Natural killer cell (primary cell): ENCODE data around the gene CCDC51. TPM values are rescaled to one million over a fixed set of nuclear protein-coding genes. Genes with fewer than 3 reads are reported as not detected.

Experiments used
- ATAC-seq, 3 donors: fragments of 150-1000 bp in 2 of 3; fragments of 200-7000 bp in 1 of 3; cut with Tn5 transposase; 1 replicate in 1 of 3; 2 replicates in 2 of 3; pipeline ENCODE4 v1.10.0; 2021; ENCODE audit warnings: mild to moderate bottlenecking in 2 of 3, moderate library complexity in 2 of 3
- DNase-seq, 2 donors: peaks; one replicate each; pipeline versions ENCODE4 v3.0.0 to v3.0.0-alpha.2; 2013 to 2021; ENCODE audit warnings: mixed read lengths in 1 of 2
- H3K27ac ChIP-seq: one replicate; pipeline ENCODE4 v1.5.1; 2013; ENCODE audit warnings: mild to moderate bottlenecking, low read length
- H3K27me3 ChIP-seq: one replicate; pipeline ENCODE4 v1.6.1; 2013; ENCODE audit warnings: low read length; ENCODE audit not compliant: control insufficient read depth, insufficient read depth
- H3K36me3 ChIP-seq: one replicate; pipeline ENCODE4 v1.6.1; 2013; ENCODE audit warnings: low read length; ENCODE audit not compliant: control insufficient read depth, insufficient read depth
- H3K4me1 ChIP-seq: one replicate; pipeline ENCODE4 v1.6.1; 2013; ENCODE audit warnings: low read length; ENCODE audit not compliant: control insufficient read depth, insufficient read depth
- H3K4me3 ChIP-seq: one replicate; pipeline ENCODE4 v1.5.1; 2013; ENCODE audit warnings: low read length
- H3K9me3 ChIP-seq: one replicate; pipeline ENCODE4 v1.6.1; 2013; ENCODE audit warnings: low read length; ENCODE audit not compliant: control insufficient read depth, insufficient read depth
- H3K27ac Mint-ChIP-seq, 2 donors: one replicate each; pipeline ENCODE4 v1.8.0; 2022; ENCODE audit warnings: mild to moderate bottlenecking in 2 of 2, mixed read lengths in 2 of 2, moderate library complexity in 1 of 2
- H3K27me3 Mint-ChIP-seq, 2 donors: one replicate each; pipeline ENCODE4 v1.8.0; 2022; ENCODE audit warnings: low read depth in 2 of 2, mixed read lengths in 2 of 2
- H3K36me3 Mint-ChIP-seq: one replicate; pipeline ENCODE4 v1.8.0; 2022; ENCODE audit warnings: mixed read lengths
- H3K4me1 Mint-ChIP-seq, 2 donors: one replicate each; pipeline ENCODE4 v1.8.0; 2022; ENCODE audit warnings: mixed read lengths in 2 of 2
- H3K4me3 Mint-ChIP-seq: one replicate; pipeline ENCODE4 v1.8.0; 2022; ENCODE audit warnings: mild to moderate bottlenecking, moderate library complexity, mixed read lengths
- H3K9me3 Mint-ChIP-seq, 2 donors: one replicate each; pipeline ENCODE4 v1.8.0; 2022; ENCODE audit warnings: mixed read lengths in 2 of 2
- WGBS: methylation state at CpG from one replicate; pipeline ENCODE4 v1.1.7; 2013; ENCODE audit warnings: missing lambda C conversion rate; ENCODE audit not compliant: insufficient coverage; 5-methylcytosine and 5-hydroxymethylcytosine counted together
- intact Hi-C: fragments of 100-400 bp; cut with micrococcal nuclease; formaldehyde crosslinking; loops from one replicate; pipeline ENCODE4 v1.14.2; 2022
- total RNA-seq, 4 donors: library from RNA; stranded (reverse); fragments of 120-200 nt in 1 of 4; gene quantifications; one replicate each; pipeline versions ENCODE4 v1.2.3 to v1.2.4, GENCODE V29; 2013 to 2022
- TF ChIP-seq, protein P1 (sequence below): fragments of 200-600 bp; IDR thresholded peaks from one replicate; pipeline ENCODE4 v1.8.0; 2022; ENCODE audit warnings: antibody characterized with exemption

The CCDC51 gene
- total RNA-seq, 3 donors from 2014 or later (not counting 1 experiment from before 2014, with no cell fraction given) = 4.4 to 8.8 (median 6.8) TPM

- Histone ChIP-seq H3K4me3 (no peak overlapping the region), H3K27me3 (no peaks in the 10 kb centered on the region), H3K9me3 (no peaks in the 10 kb centered on the region), H3K36me3 (peaks cover 36% of the 10 kb centered on the region), H3K27ac (no peak overlapping the region), H3K4me1 (peaks cover 6% of the 10 kb centered on the region)
- Mint-ChIP-seq H3K4me1 (peaks cover 4% of the 10 kb centered on the region in 2 donors), H3K9me3 (no peaks in the 10 kb centered on the region), H3K4me3 (no peak overlapping the region), H3K27ac (no peak overlapping the region), H3K36me3 (no peaks in the 10 kb centered on the region), H3K27me3 (no peaks in the 10 kb centered on the region)
- intact Hi-C loops = no loop called here
- DNase-seq (no peak), ATAC-seq (no peak)
- WGBS = 97% methylated on average over 3 of the region's 3 CpGs
- TF ChIP-seq, protein P1, sequence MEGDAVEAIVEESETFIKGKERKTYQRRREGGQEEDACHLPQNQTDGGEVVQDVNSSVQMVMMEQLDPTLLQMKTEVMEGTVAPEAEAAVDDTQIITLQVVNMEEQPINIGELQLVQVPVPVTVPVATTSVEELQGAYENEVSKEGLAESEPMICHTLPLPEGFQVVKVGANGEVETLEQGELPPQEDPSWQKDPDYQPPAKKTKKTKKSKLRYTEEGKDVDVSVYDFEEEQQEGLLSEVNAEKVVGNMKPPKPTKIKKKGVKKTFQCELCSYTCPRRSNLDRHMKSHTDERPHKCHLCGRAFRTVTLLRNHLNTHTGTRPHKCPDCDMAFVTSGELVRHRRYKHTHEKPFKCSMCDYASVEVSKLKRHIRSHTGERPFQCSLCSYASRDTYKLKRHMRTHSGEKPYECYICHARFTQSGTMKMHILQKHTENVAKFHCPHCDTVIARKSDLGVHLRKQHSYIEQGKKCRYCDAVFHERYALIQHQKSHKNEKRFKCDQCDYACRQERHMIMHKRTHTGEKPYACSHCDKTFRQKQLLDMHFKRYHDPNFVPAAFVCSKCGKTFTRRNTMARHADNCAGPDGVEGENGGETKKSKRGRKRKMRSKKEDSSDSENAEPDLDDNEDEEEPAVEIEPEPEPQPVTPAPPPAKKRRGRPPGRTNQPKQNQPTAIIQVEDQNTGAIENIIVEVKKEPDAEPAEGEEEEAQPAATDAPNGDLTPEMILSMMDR = no peak
Measured at GRCh38 chr3:48460517-48460902, 20.6 kb upstream of the CCDC51 start.

DNA sequence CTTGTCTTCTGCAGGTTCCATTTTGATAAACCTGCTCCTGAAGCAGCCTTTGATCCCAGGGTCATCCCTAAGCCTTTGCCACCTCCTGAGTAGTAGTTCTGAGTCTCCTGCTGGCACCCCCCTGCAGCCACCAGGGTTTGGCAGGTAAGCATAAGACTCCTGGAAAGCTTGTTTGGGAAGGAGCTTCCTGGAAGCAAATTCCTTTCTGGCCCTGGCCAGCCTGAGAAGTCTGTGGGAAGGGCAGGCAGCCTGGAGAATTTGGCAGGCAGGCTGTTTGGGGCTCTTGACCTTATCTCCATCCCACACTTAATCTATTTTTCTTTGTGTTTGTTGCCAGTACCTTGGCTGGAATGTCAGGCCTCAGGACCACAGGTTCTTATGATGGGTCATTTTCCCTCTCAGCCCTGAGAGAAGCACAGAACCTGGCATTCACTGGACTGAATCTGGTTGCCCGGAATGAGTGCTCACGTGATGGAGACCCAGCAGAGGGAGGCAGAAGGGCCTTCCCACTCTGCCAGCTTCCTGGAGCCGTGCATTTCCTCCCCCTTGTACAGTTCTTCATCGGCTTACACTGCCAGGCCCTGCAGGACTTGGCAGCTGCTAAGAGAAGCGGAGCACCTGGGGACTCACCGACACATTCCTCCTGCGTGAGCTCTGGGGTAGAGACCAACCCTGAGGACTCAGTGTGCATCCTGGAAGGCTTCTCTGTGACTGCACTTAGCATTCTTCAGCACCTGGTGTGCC, 20.0 kb upstream of the CCDC51 start:
- no peaks in the 10 kb centered on the region for H3K4me1 Mint-ChIP-seq
- H3K27ac Mint-ChIP-seq = no peak overlapping the region

DNA sequence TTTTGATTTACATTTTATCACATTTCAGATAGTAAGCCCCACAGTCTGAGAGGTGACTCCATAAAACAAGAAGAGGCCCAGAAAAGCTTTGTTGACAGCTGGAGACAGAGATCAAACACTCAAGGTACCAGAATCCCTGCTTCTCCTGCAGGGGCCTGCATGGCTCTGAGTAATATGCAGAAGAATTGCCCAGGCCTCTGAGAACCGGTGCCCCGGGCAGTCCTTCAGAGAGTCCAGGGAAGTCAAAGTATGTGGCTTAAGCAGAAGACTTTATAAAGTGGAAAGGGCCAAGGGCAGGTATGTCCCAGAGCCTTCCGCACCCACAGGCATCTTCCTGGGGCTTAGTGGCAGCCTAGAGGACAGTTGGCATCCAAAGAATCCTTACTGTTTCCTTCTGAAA, 19.4 kb upstream of the CCDC51 start:
- Histone ChIP-seq H3K36me3 (peaks cover 42% of the 10 kb centered on the region), H3K27ac (no peak overlapping the region), H3K4me3 (no peak overlapping the region), H3K4me1 (no peaks in the 10 kb centered on the region), H3K27me3 (no peaks in the 10 kb centered on the region), H3K9me3 (no peaks in the 10 kb centered on the region)
- Mint-ChIP-seq H3K9me3 (no peaks in the 10 kb centered on the region), H3K27me3 (no peaks in the 10 kb centered on the region), H3K4me3 (no peak overlapping the region), H3K27ac (no peak overlapping the region), H3K36me3 (no peaks in the 10 kb centered on the region), H3K4me1 (no peaks in the 10 kb centered on the region)
- DNase-seq = no peak
- intact Hi-C loops = no loop called here
- no peak for ATAC-seq
- TF ChIP-seq, protein P1 = no peak
- WGBS = 97% methylated on average over 3 of the region's 3 CpGs

More for the DNA sequence above, 20.0 kb upstream of the CCDC51 start:
- Mint-ChIP-seq H3K9me3 (no peaks in the 10 kb centered on the region), H3K27me3 (no peaks in the 10 kb centered on the region), H3K36me3 (no peaks in the 10 kb centered on the region), H3K4me3 (no peak overlapping the region)
- H3K9me3 ChIP-seq = no peaks in the 10 kb centered on the region
- ATAC-seq (no peak), DNase-seq (no peak)
- H3K4me3 ChIP-seq = no peak overlapping the region
- H3K36me3 ChIP-seq = peaks cover 38% of the 10 kb centered on the region
- no peak overlapping the region for H3K27ac ChIP-seq
- H3K4me1 ChIP-seq = peaks cover under 1% of the 10 kb centered on the region
- TF ChIP-seq, protein P1 = no peak
- WGBS = 97% methylated on average over 7 of the region's 7 CpGs
- no peaks in the 10 kb centered on the region for H3K27me3 ChIP-seq
- intact Hi-C loops = no loop called here

DNA sequence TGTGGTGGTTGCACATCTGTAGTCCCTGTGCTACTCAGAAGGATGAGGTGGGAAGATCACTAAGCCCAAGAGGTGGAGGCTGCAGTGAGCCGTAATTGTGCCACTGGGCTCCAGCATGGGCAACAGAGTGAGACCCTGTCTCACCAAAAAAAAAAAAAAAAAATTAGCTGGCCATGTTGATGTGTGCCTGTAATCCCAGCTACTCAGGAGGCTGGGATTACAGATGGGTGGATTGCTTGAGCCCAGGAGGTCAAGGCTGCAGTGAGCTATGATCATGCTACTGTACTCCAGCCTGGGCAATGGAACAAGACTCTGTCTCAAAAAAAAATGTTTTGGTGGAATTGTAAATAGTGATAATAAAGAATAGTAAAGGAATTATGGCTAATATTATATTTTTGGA, 16.5 kb upstream of the CCDC51 start:
- Histone ChIP-seq H3K36me3 (peaks cover 62% of the 10 kb centered on the region), H3K4me3 (no peak overlapping the region), H3K9me3 (no peaks in the 10 kb centered on the region), H3K4me1 (no peaks in the 10 kb centered on the region), H3K27me3 (no peaks in the 10 kb centered on the region), H3K27ac (no peak overlapping the region)
- no peaks in the 10 kb centered on the region for H3K4me1 Mint-ChIP-seq
- intact Hi-C loops = no loop called here
- no peak for ATAC-seq
- peaks cover 7% of the 10 kb centered on the region for H3K36me3 Mint-ChIP-seq
- WGBS = 94% methylated on average over 1 of the region's 1 CpG
- TF ChIP-seq, protein P1 = no peak
- no peaks in the 10 kb centered on the region for H3K27me3 Mint-ChIP-seq
- H3K4me3 Mint-ChIP-seq = no peak overlapping the region
- H3K27ac Mint-ChIP-seq = no peak overlapping the region
- no peak for DNase-seq
- no peaks in the 10 kb centered on the region for H3K9me3 Mint-ChIP-seq
